Measurements from ENCODE around the gene AHNAK.

The AHNAK gene

GRCh38 chr11:62430425-62430824 is 116.2 kb downstream of the AHNAK start:
- DNase-seq = no peak

- no peak for DNase-seq
These were observed 117.6 kb downstream of the AHNAK start for GRCh38 chr11:62428871-62429560.

GRCh38 chr11:62427630-62428233 is 118.9 kb downstream of the AHNAK start:
- no peak for DNase-seq

GRCh38 chr11:62423012-62423411 is 123.6 kb downstream of the AHNAK start:
- no peak for DNase-seq

- no peak for DNase-seq
These were observed 124.6 kb downstream of the AHNAK start for GRCh38 chr11:62421996-62422395.

- no peak for DNase-seq
These were observed 125.7 kb downstream of the AHNAK start for GRCh38 chr11:62420882-62421281.

- DNase-seq = no peak
These were observed 126.7 kb downstream of the AHNAK start for GRCh38 chr11:62419943-62420342.

- DNase-seq = no peak
These were observed 127.2 kb downstream of the AHNAK start for GRCh38 chr11:62419314-62419929.

GRCh38 chr11:62418733-62419132 is 127.9 kb downstream of the AHNAK start, which contains the start of gene SCGB1A1:
Gene SCGB1A1, plus strand, starts transcription at chr11:62419033. Its CDS starts 63 bp downstream, at chr11:62419096.
- DNase-seq = no peak

- no peak for DNase-seq
These were observed 128.5 kb downstream of the AHNAK start for GRCh38 chr11:62418136-62418535.

- no peak for DNase-seq
These were observed 130.0 kb downstream of the AHNAK start for GRCh38 chr11:62416596-62416995.

- DNase-seq = no peak
These were observed 133.4 kb downstream of the AHNAK start for GRCh38 chr11:62413060-62413696.

GRCh38 chr11:62411524-62411923 is 135.1 kb downstream of the AHNAK start:
- DNase-seq = no peak

GRCh38 chr11:62410972-62411371 is 135.6 kb downstream of the AHNAK start:
- DNase-seq = no peak

- DNase-seq = no peak
These were observed 136.8 kb downstream of the AHNAK start for GRCh38 chr11:62409831-62410230.

GRCh38 chr11:62406034-62406433 is 140.6 kb downstream of the AHNAK start:
- DNase-seq = no peak

- no peak for DNase-seq
These were observed 141.7 kb downstream of the AHNAK start for GRCh38 chr11:62404901-62405300.

GRCh38 chr11:62404435-62404834 is 142.2 kb downstream of the AHNAK start:
- no peak for DNase-seq

- no peak for DNase-seq
These were observed 143.5 kb downstream of the AHNAK start for GRCh38 chr11:62402960-62403730.

- DNase-seq = peak; percentile 79
These were observed 144.2 kb downstream of the AHNAK start for GRCh38 chr11:62402226-62402959.

- peak; percentile 21 for DNase-seq
These were observed 144.8 kb downstream of the AHNAK start for GRCh38 chr11:62401811-62402210.

GRCh38 chr11:62401356-62401755 is 145.2 kb downstream of the AHNAK start:
- no peak for DNase-seq
